HG03558 (cell line): Measurements from ENCODE around the gene NISCH.

ENCODE experiments used
- ATAC-seq: cut with Tn5 transposase; IDR thresholded peaks from one replicate; pipeline ENCODE4 v1.9.1; 2021; ENCODE audit warnings: moderate number of reproducible peaks; ENCODE audit not compliant: unreplicated experiment; ENCODE audit errors: extremely low read depth

Gene NISCH

GRCh38 chr3:52487788-52488691 is 32.6 kb downstream of the NISCH start:
- ATAC-seq = no peak

- ATAC-seq = no peak
These were observed 33.3 kb downstream of the NISCH start for GRCh38 chr3:52488746-52489145.

- ATAC-seq = no peak
These were observed 34.0 kb downstream of the NISCH start for GRCh38 chr3:52489453-52489852.

GRCh38 chr3:52490035-52490938 is 34.9 kb downstream of the NISCH start:
- ATAC-seq = no peak

- ATAC-seq = no peak
These were observed 35.6 kb downstream of the NISCH start for GRCh38 chr3:52490939-52491526.

- ATAC-seq = no peak
These were observed 36.7 kb downstream of the NISCH start for GRCh38 chr3:52492059-52492458.

GRCh38 chr3:52493232-52494017 is 38.0 kb downstream of the NISCH start:
- no peak for ATAC-seq

GRCh38 chr3:52494445-52494844 is 39.0 kb downstream of the NISCH start:
- no peak for ATAC-seq

- ATAC-seq = no peak
These were observed 39.6 kb downstream of the NISCH start, which contains the start of gene STAB1 for GRCh38 chr3:52494886-52495495. TSS of gene STAB1 (plus strand) at chr3:52495338. CDS start at chr3:52495414, 76 bp downstream.

- no peak for ATAC-seq
These were observed 40.6 kb downstream of the NISCH start for GRCh38 chr3:52495777-52496602.

GRCh38 chr3:52498137-52499054 is 43.0 kb downstream of the NISCH start:
- ATAC-seq = no peak

GRCh38 chr3:52501046-52501445 is 45.6 kb downstream of the NISCH start:
- ATAC-seq = no peak

- ATAC-seq = no peak
These were observed 46.6 kb downstream of the NISCH start for GRCh38 chr3:52502001-52502400.

- no peak for ATAC-seq
These were observed 47.5 kb downstream of the NISCH start for GRCh38 chr3:52502808-52503350.

- no peak for ATAC-seq
These were observed 48.5 kb downstream of the NISCH start for GRCh38 chr3:52503788-52504424.

- ATAC-seq = no peak
These were observed 49.6 kb downstream of the NISCH start for GRCh38 chr3:52504977-52505376.
